ENCODE results near the gene VAT1. TPM values are rescaled to one million over a fixed set of nuclear protein-coding genes. Genes with fewer than 3 reads are reported as not detected.

The VAT1 gene
- total and polyA plus RNA-seq, 2 of the 13 experiments (the other 11 are each of a cell fraction or from before 2014, with no cell fraction given) = 143 to 205 TPM

GRCh38 chr17:43021741-43022512, at the start of gene VAT1 (continued):
- TF ChIP-seq EZH2 (conservative IDR thresholded peaks at IDR 0.05; ENCODE audit: low read depth, low read length) (no peak), KLF9 (CRISPR knock-in tag; IDR thresholded peaks at IDR 0.05; ENCODE audit: low read depth) (no peak; the same call in 1 of the 2 replicates), ZNF569 (CRISPR knock-in tag; IDR thresholded peaks at IDR 0.05; ENCODE audit: borderline replicate concordance) (no peak), SALL1 (CRISPR knock-in tag; IDR thresholded peaks at IDR 0.05) (peak; percentile 59; the same call in 1 of the 2 replicates), ZSCAN20 (CRISPR knock-in tag; IDR thresholded peaks at IDR 0.05; ENCODE audit: borderline replicate concordance) (peak; percentile 87; the same call in 1 of the 2 replicates), REL (CRISPR knock-in tag; conservative IDR thresholded peaks at IDR 0.05) (0 out of 2 replicates have a peak, but pooled peaks have one; percentile 75), ZNF326 (CRISPR knock-in tag; IDR thresholded peaks at IDR 0.05; ENCODE audit: borderline replicate concordance) (no peak), SATB2 (CRISPR knock-in tag; IDR thresholded peaks at IDR 0.05) (0 out of 2 replicates have a peak, but pooled peaks have one; percentile 29), ZNF263 (CRISPR knock-in tag; IDR thresholded peaks at IDR 0.05) (peak; percentile 64; the same call in 1 of the 2 replicates), ZNF564 (CRISPR knock-in tag; IDR thresholded peaks at IDR 0.05) (no peak), ZNF12 (CRISPR knock-in tag; IDR thresholded peaks at IDR 0.05) (no peak; the same call in none of the 2 replicates), EP300 (IDR thresholded peaks at IDR 0.05; ENCODE audit: low read depth in 2 of 2, low read length in 2 of 2) (no peak), EP300 (CRISPR knock-in tag; IDR thresholded peaks at IDR 0.05; ENCODE audit: borderline replicate concordance) (0 out of 2 replicates have a peak, but pooled peaks have one; percentile 32), ATAD3A (CRISPR knock-in tag; IDR thresholded peaks at IDR 0.05) (no peak), ZNF367 (CRISPR knock-in tag; IDR thresholded peaks at IDR 0.05; ENCODE audit: borderline replicate concordance) (peak; percentile 82; the same call in 1 of the 2 replicates), NFE2L1 (CRISPR knock-in tag; IDR thresholded peaks at IDR 0.05; ENCODE audit: borderline replicate concordance) (no peak), NFE2L2 (IDR thresholded peaks at IDR 0.05; ENCODE audit: low read length) (no peak), ZBTB7B (CRISPR knock-in tag; IDR thresholded peaks at IDR 0.05) (peak; percentile 88; the same call in 1 of the 2 replicates), ZNF34 (CRISPR knock-in tag; IDR thresholded peaks at IDR 0.05; ENCODE audit: borderline replicate concordance) (peak; percentile 40; the same call in 1 of the 2 replicates), GABPB1 (CRISPR knock-in tag; IDR thresholded peaks at IDR 0.05) (peak; percentile 74; the same call in 1 of the 2 replicates), ZNF276 (CRISPR knock-in tag; IDR thresholded peaks at IDR 0.05; ENCODE audit: low read depth) (peak; percentile 93; the same call in 1 of the 2 replicates), ZSCAN31 (CRISPR knock-in tag; IDR thresholded peaks at IDR 0.05; ENCODE audit: low read depth) (peak; percentile 89; the same call in 1 of the 2 replicates), HNRNPUL1 (IDR thresholded peaks at IDR 0.05; ENCODE audit: low read depth, low read length) (no peak), PAX8 (CRISPR knock-in tag; IDR thresholded peaks at IDR 0.05; ENCODE audit: borderline replicate concordance) (0 out of 2 replicates have a peak, but pooled peaks have one; percentile 57), SMARCC2 (IDR thresholded peaks at IDR 0.05) (no peak)
- TF ChIP-seq, protein P1, sequence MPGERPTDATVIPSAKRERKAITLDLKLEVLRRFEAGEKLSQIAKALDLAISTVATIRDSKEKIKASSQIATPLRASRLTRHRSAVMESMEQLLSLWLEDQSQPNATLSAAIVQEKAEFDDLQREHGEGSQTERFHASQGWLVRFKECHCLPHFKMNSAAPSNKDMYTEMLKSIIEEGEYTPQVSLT (CRISPR knock-in tag; IDR thresholded peaks at IDR 0.05; ENCODE audit: borderline replicate concordance, low read depth) = no peak
